OCI-LY7 (cell line): ENCODE results near the gene ADGRD1. TPM values are rescaled to one million over a fixed set of nuclear protein-coding genes. Genes with fewer than 3 reads are reported as not detected.

Experiments
- BruUV-seq: library from RNA; stranded (reverse); fragments of 400-500 nt; replicated peaks from 2 replicates; lab custom pipeline; 2021; lab: Mats Ljungman, UMichigan
- CTCF ChIA-PET: fragments of 300-600 bp; sonication (Branson Sonifier 250); formaldehyde crosslinking; loops from one replicate; lab custom pipeline; 2022; ENCODE audit warnings: antibody characterized with exemption; ENCODE audit not compliant: unreplicated experiment; lab: Charles Lee
- POLR2A ChIA-PET: fragments of 300-600 bp; sonication (Branson Sonifier 250); formaldehyde crosslinking; loops from one replicate; lab custom pipeline; 2022; ENCODE audit warnings: antibody characterized with exemption; lab: Charles Lee
- DNase-seq: peaks from one replicate; pipeline ENCODE4 v3.0.0-alpha.2; 2015; ENCODE audit warnings: low spot score
- H2AFZ ChIP-seq: fragments of 200-600 bp; sonication (generic), shearing (Covaris generic); 2 replicates; pipeline ENCODE4 v1.6.1; 2014; ENCODE audit warnings: mild to moderate bottlenecking, antibody characterized with exemption, low read length, moderate library complexity
- H3K27ac ChIP-seq: fragments of 200-600 bp; sonication (generic); 2 replicates; pipeline ENCODE4 v1.5.1; 2014; ENCODE audit warnings: mixed run types, low read depth, mild to moderate bottlenecking, moderate library complexity, low read length, inconsistent platforms; ENCODE audit not compliant: poor library complexity, severe bottlenecking
- H3K36me3 ChIP-seq: fragments of 200-600 bp; sonication (generic); 2 replicates; pipeline ENCODE4 v1.6.1; 2014; ENCODE audit warnings: mild to moderate bottlenecking, antibody characterized with exemption, low read length, moderate library complexity, mixed read lengths; ENCODE audit not compliant: insufficient read depth
- H3K4me1 ChIP-seq: fragments of 200-600 bp; sonication (generic); 2 replicates; pipeline ENCODE4 v1.5.1; 2014; ENCODE audit warnings: mild to moderate bottlenecking, low read length; ENCODE audit not compliant: insufficient read depth, poor library complexity, severe bottlenecking
- H3K4me2 ChIP-seq: fragments of 200-600 bp; sonication (generic); 2 replicates; pipeline ENCODE4 v1.6.1; 2014; ENCODE audit warnings: mild to moderate bottlenecking, low read length
- H3K4me3 ChIP-seq: fragments of 200-600 bp; sonication (generic); 2 replicates; pipeline ENCODE4 v1.5.1; 2014; ENCODE audit warnings: mild to moderate bottlenecking, low read depth, low read length; ENCODE audit not compliant: poor library complexity, severe bottlenecking
- H3K79me2 ChIP-seq: fragments of 200-600 bp; sonication (generic); 2 replicates; pipeline ENCODE4 v1.6.1; 2016; ENCODE audit warnings: low read depth, mild to moderate bottlenecking, low read length, moderate library complexity, mixed read lengths; ENCODE audit not compliant: insufficient read depth
- H3K9me2 ChIP-seq: fragments of 200-600 bp; sonication (generic); 2 replicates; pipeline ENCODE4 v1.6.1; 2016; ENCODE audit warnings: mild to moderate bottlenecking, low read length, mixed read lengths; ENCODE audit not compliant: insufficient read depth
- H3K9me3 ChIP-seq: fragments of 200-600 bp; sonication (generic); 2 replicates; pipeline ENCODE4 v1.6.1; 2014; ENCODE audit warnings: mild to moderate bottlenecking, mixed run types, low read length, mixed read lengths
- H4K20me1 ChIP-seq: fragments of 200-600 bp; sonication (generic); 2 replicates; pipeline ENCODE4 v1.6.1; 2014; ENCODE audit warnings: mild to moderate bottlenecking, antibody characterized with exemption, low read length, moderate library complexity, mixed read lengths; ENCODE audit not compliant: insufficient read depth
- EZH2phosphoT487 ChIP-seq: fragments of 200-600 bp; sonication (generic); IDR thresholded peaks from 2 replicates; pipeline ENCODE4 v1.6.1; 2018; ENCODE audit warnings: low read depth, borderline replicate concordance, mild to moderate bottlenecking, mixed run types, antibody characterized with exemption, low read length, moderate library complexity, mixed read lengths
- intact Hi-C: fragments of 100-400 bp; cut with micrococcal nuclease; formaldehyde crosslinking; loops from one replicate; pipeline ENCODE4 v1.10.0; 2022; ENCODE audit not compliant: unreplicated experiment
- total RNA-seq, 2 experiments: library from RNA; depleted of rRNA in 1 of 2; stranded (reverse); fragments of >200 nt in 1 of 2; shearing (Covaris generic) in 1 of 2; gene quantifications; 2 replicates each; pipeline ENCODE4 v1.2.3, GENCODE V29; 2014 to 2022
- TF ChIP-seq, protein P1 (sequence below): fragments of 200-600 bp; sonication (generic); conservative IDR thresholded peaks from 2 replicates; pipeline ENCODE4 v1.5.1; 2014; ENCODE audit warnings: mild to moderate bottlenecking, antibody characterized with exemption, low read length, moderate library complexity, mixed read lengths

ADGRD1 gene
- total RNA-seq, 2 experiments from 2014 or later, result 1.0 to 1.7 TPM

- no TSS peak for BruUV-seq
- Histone ChIP-seq H3K9me2 (no peaks in the 10 kb centered on the region), H3K9me3 (no peaks in the 10 kb centered on the region), H3K27ac (no peak overlapping the region), H3K4me3 (no peak overlapping the region), H3K36me3 (no peaks in the 10 kb centered on the region), H3K79me2 (peaks cover 6% of the 10 kb centered on the region; the same call in 1 of the 2 replicates), H4K20me1 (no peaks in the 10 kb centered on the region), H3K4me2 (no peak overlapping the region), H3K4me1 (peaks cover 38% of the 10 kb centered on the region), H2AFZ (no peak overlapping the region)
- TF ChIP-seq, protein P1, sequence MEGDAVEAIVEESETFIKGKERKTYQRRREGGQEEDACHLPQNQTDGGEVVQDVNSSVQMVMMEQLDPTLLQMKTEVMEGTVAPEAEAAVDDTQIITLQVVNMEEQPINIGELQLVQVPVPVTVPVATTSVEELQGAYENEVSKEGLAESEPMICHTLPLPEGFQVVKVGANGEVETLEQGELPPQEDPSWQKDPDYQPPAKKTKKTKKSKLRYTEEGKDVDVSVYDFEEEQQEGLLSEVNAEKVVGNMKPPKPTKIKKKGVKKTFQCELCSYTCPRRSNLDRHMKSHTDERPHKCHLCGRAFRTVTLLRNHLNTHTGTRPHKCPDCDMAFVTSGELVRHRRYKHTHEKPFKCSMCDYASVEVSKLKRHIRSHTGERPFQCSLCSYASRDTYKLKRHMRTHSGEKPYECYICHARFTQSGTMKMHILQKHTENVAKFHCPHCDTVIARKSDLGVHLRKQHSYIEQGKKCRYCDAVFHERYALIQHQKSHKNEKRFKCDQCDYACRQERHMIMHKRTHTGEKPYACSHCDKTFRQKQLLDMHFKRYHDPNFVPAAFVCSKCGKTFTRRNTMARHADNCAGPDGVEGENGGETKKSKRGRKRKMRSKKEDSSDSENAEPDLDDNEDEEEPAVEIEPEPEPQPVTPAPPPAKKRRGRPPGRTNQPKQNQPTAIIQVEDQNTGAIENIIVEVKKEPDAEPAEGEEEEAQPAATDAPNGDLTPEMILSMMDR, result no peak
- no peak for TF ChIP-seq EZH2phosphoT487
- intact Hi-C loops, result loop anchor here (10.0 kb wide), 1 partner anchor 123 kb away; no protein-coding TSS in a partner anchor
- DNase-seq, result no peak
- ChIA-PET POLR2A (no interaction called here), CTCF (no interaction called here)
Observed at GRCh38 chr12:131038159-131038558, 84.5 kb downstream of the ADGRD1 start.

GRCh38 chr12:131038961-131039950, 85.5 kb downstream of the ADGRD1 start:
- POLR2A ChIA-PET, result no interaction called here
- BruUV-seq, result no TSS peak

More at GRCh38 chr12:131038961-131039950, 85.5 kb downstream of the ADGRD1 start:
- Histone ChIP-seq H3K36me3 (no peaks in the 10 kb centered on the region), H3K4me1 (peaks cover 29% of the 10 kb centered on the region), H4K20me1 (no peaks in the 10 kb centered on the region), H3K4me2 (no peak overlapping the region), H3K9me2 (no peaks in the 10 kb centered on the region), H3K79me2 (peaks cover 4% of the 10 kb centered on the region; the same call in 1 of the 2 replicates), H2AFZ (no peak overlapping the region), H3K27ac (no peak overlapping the region), H3K4me3 (no peak overlapping the region), H3K9me3 (no peaks in the 10 kb centered on the region)
- CTCF ChIA-PET, result no interaction called here
- intact Hi-C loops, result loop anchor here (10.0 kb wide), 1 partner anchor 124 kb away; no protein-coding TSS in a partner anchor
- no peak for DNase-seq
- TF ChIP-seq EZH2phosphoT487, result no peak
- TF ChIP-seq, protein P1, result no peak
